H9 (cell line): ENCODE measurements around the gene RNASEH2B. TPM values are rescaled to one million over a fixed set of nuclear protein-coding genes. Genes with fewer than 3 reads are reported as not detected.

Experiments used
- DNase-seq: peaks from one replicate; pipeline ENCODE4 v3.0.0-alpha.2; 2017
- H2AFZ ChIP-seq: one replicate; pipeline ENCODE4 v1.6.1; 2013; ENCODE audit warnings: mild to moderate bottlenecking, low read length, control low read depth, moderate library complexity
- H2AK5ac ChIP-seq: 2 replicates; pipeline ENCODE4 v1.6.1; 2013; ENCODE audit warnings: low read length, control low read depth, mixed read lengths; ENCODE audit not compliant: insufficient read length
- H2BK120ac ChIP-seq: one replicate; pipeline ENCODE4 v1.6.1; 2013; ENCODE audit warnings: low read depth, mild to moderate bottlenecking, low read length, control low read depth, inconsistent platforms; ENCODE audit not compliant: poor library complexity, severe bottlenecking
- H2BK12ac ChIP-seq: 2 replicates; pipeline ENCODE4 v1.6.1; 2013; ENCODE audit warnings: low read length, control low read depth, mixed read lengths, low read depth; ENCODE audit not compliant: insufficient read length
- H2BK15ac ChIP-seq: 2 replicates; pipeline ENCODE4 v1.6.1; 2013; ENCODE audit warnings: low read depth, low read length, control low read depth
- H2BK20ac ChIP-seq: one replicate; pipeline ENCODE4 v1.6.1; 2013; ENCODE audit warnings: low read depth, mild to moderate bottlenecking, low read length, control low read depth, inconsistent platforms; ENCODE audit not compliant: poor library complexity, severe bottlenecking
- H2BK5ac ChIP-seq: 2 replicates; pipeline ENCODE4 v1.6.1; 2013; ENCODE audit warnings: low read length, control low read depth, mixed read lengths; ENCODE audit not compliant: insufficient read length
- H3K14ac ChIP-seq: 2 replicates; pipeline ENCODE4 v1.6.1; 2013; ENCODE audit warnings: low read length, control low read depth; ENCODE audit not compliant: insufficient read depth
- H3K18ac ChIP-seq: 2 replicates; pipeline ENCODE4 v1.6.1; 2013; ENCODE audit warnings: low read depth, mild to moderate bottlenecking, mixed read lengths, low read length, control low read depth; ENCODE audit not compliant: insufficient read length
- H3K23ac ChIP-seq: 2 replicates; pipeline ENCODE4 v1.6.1; 2013; ENCODE audit warnings: low read length, control low read depth, mixed read lengths, low read depth; ENCODE audit not compliant: insufficient read length
- H3K23me2 ChIP-seq: 2 replicates; pipeline ENCODE4 v1.6.1; 2013; ENCODE audit warnings: low read depth, mild to moderate bottlenecking, mixed read lengths, low read length, control low read depth; ENCODE audit not compliant: insufficient read length, poor library complexity, severe bottlenecking
- H3K27ac ChIP-seq: 2 replicates; pipeline ENCODE4 v1.5.1; 2013; ENCODE audit warnings: low read length, control low read depth, mixed read lengths, low read depth; ENCODE audit not compliant: insufficient read length
- H3K27me3 ChIP-seq: 2 replicates; pipeline ENCODE4 v1.6.1; 2013; ENCODE audit warnings: low read length, control low read depth, inconsistent platforms; ENCODE audit not compliant: insufficient read depth
- H3K4ac ChIP-seq: 2 replicates; pipeline ENCODE4 v1.6.1; 2013; ENCODE audit warnings: low read depth, mild to moderate bottlenecking, control low read depth, inconsistent platforms, low read length, moderate library complexity
- H3K4me1 ChIP-seq: 2 replicates; pipeline ENCODE4 v1.6.1; 2013; ENCODE audit warnings: low read length, control low read depth, inconsistent platforms; ENCODE audit not compliant: insufficient read depth
- H3K4me2 ChIP-seq: 2 replicates; pipeline ENCODE4 v1.6.1; 2013; ENCODE audit warnings: low read length, control low read depth, mixed read lengths; ENCODE audit not compliant: insufficient read length, insufficient read depth
- H3K56ac ChIP-seq: 2 replicates; pipeline ENCODE4 v1.6.1; 2013; ENCODE audit warnings: low read depth, mild to moderate bottlenecking, mixed read lengths, low read length, control low read depth; ENCODE audit not compliant: insufficient read length
- H3K79me1 ChIP-seq: 2 replicates; pipeline ENCODE4 v1.6.1; 2013; ENCODE audit warnings: low read depth, mild to moderate bottlenecking, moderate library complexity, low read length, control low read depth, inconsistent platforms; ENCODE audit not compliant: insufficient read depth, poor library complexity, severe bottlenecking
- H3K79me2 ChIP-seq: 2 replicates; pipeline ENCODE4 v1.6.1; 2013; ENCODE audit warnings: low read length, control low read depth, inconsistent platforms; ENCODE audit not compliant: insufficient read depth
- H3K9ac ChIP-seq: 2 replicates; pipeline ENCODE4 v1.6.1; 2013; ENCODE audit warnings: low read length, control low read depth, mixed read lengths; ENCODE audit not compliant: insufficient read length; ENCODE audit errors: extremely low read depth
- H3K9me3 ChIP-seq: one replicate; pipeline ENCODE4 v1.6.1; 2013; ENCODE audit warnings: low read depth, low read length, inconsistent platforms; ENCODE audit not compliant: control insufficient read depth
- H3T11ph ChIP-seq: one replicate; pipeline ENCODE4 v1.6.1; 2013; ENCODE audit warnings: mild to moderate bottlenecking, low read length, control low read depth, inconsistent platforms
- H4K20me1 ChIP-seq: one replicate; pipeline ENCODE4 v1.6.1; 2013; ENCODE audit not compliant: control insufficient read depth, insufficient read length, insufficient read depth
- H4K5ac ChIP-seq: 2 replicates; pipeline ENCODE4 v1.6.1; 2013; ENCODE audit warnings: low read depth, mild to moderate bottlenecking, mixed read lengths, low read length, control low read depth; ENCODE audit not compliant: insufficient read length
- H4K8ac ChIP-seq: replicated peaks from 2 replicates; pipeline ENCODE4 v1.6.1; 2013; ENCODE audit warnings: low read length, control low read depth, mixed read lengths, low read depth; ENCODE audit not compliant: insufficient read length
- H4K91ac ChIP-seq: 2 replicates; pipeline ENCODE4 v1.6.1; 2013; ENCODE audit warnings: low read depth, mild to moderate bottlenecking, moderate library complexity, mixed read lengths, low read length, control low read depth; ENCODE audit not compliant: insufficient read length
- H3K27ac Mint-ChIP-seq, 3 experiments: 2 replicates in 2 of 3; 3 replicates in 1 of 3; pipeline ENCODE4 v1.8.0; 2020 to 2021; ENCODE audit warnings: mixed read lengths in 3 of 3, mild to moderate bottlenecking in 1 of 3, moderate library complexity in 1 of 3
- H3K27me3 Mint-ChIP-seq: 2 replicates; pipeline ENCODE4 v1.8.0; 2021; ENCODE audit warnings: low read depth, mild to moderate bottlenecking, moderate library complexity, mixed read lengths
- H3K36me3 Mint-ChIP-seq, 3 experiments: 2 replicates in 2 of 3; 3 replicates in 1 of 3; pipeline ENCODE4 v1.8.0; 2020 to 2021; ENCODE audit warnings: low read depth in 3 of 3, mixed read lengths in 3 of 3; ENCODE audit not compliant: insufficient read depth in 1 of 3
- H3K4me1 Mint-ChIP-seq, 2 experiments: 2 replicates each; pipeline ENCODE4 v1.8.0; 2020; ENCODE audit warnings: mixed read lengths in 2 of 2
- H3K4me3 Mint-ChIP-seq, 2 experiments: 2 replicates in 1 of 2; 3 replicates in 1 of 2; pipeline ENCODE4 v1.8.0; 2020 to 2021; ENCODE audit warnings: mild to moderate bottlenecking in 2 of 2, mixed read lengths in 2 of 2, moderate library complexity in 1 of 2
- H3K9me3 Mint-ChIP-seq, 2 experiments: 2 replicates in 1 of 2; 3 replicates in 1 of 2; pipeline ENCODE4 v1.8.0; 2020; ENCODE audit warnings: mild to moderate bottlenecking in 2 of 2, mixed read lengths in 2 of 2, moderate library complexity in 1 of 2
- CTCF ChIP-seq: fragments of 200-600 bp; sonication (generic); conservative IDR thresholded peaks from 3 replicates; pipeline ENCODE4 v1.8.0; 2021; ENCODE audit warnings: antibody characterized with exemption, mild to moderate bottlenecking
- WGBS: extraction: QIAGEN DNeasy Blood & Tissue Kit; methylation state at CpG from one replicate; pipeline ENCODE4 v1.1.7; 2013; ENCODE audit warnings: missing lambda C conversion rate, low lambda C conversion rate, mixed read lengths; ENCODE audit not compliant: insufficient read length; ENCODE audit errors: extremely low coverage; 5-methylcytosine and 5-hydroxymethylcytosine counted together
- total RNA-seq: library from RNA; stranded (reverse); gene quantifications from 2 replicates; pipeline ENCODE4 v1.2.1, GENCODE V29; 2021

Gene RNASEH2B
- total RNA-seq, 1 experiment from 2014 or later: 53.9 TPM

- no peak overlapping the region for H2BK5ac ChIP-seq
- no peak overlapping the region for H4K5ac ChIP-seq
- no peak overlapping the region for H2BK120ac ChIP-seq
- no peak overlapping the region for H3K4ac ChIP-seq
- no peak overlapping the region for H2BK20ac ChIP-seq
- H2AFZ ChIP-seq: no peak overlapping the region
- H4K91ac ChIP-seq: no peak overlapping the region
- no CpG with 5 or more reads among the region's 22 CpGs for WGBS
- no peak overlapping the region for H3K4me2 ChIP-seq
- no peaks in the 10 kb centered on the region for H3K27me3 ChIP-seq
- H2BK12ac ChIP-seq: no peak overlapping the region
- no peak overlapping the region for H3K56ac ChIP-seq
- H3K79me2 ChIP-seq: no peaks in the 10 kb centered on the region
- H3K4me1 ChIP-seq: peaks cover 3% of the 10 kb centered on the region; the same call in 1 of the 2 replicates
- peak; percentile 49 for DNase-seq
- no peak overlapping the region for H3K9ac ChIP-seq
- no peak overlapping the region for H3K23ac ChIP-seq
- no peak overlapping the region for H4K8ac ChIP-seq
- no peak overlapping the region for H3K27ac ChIP-seq
- Mint-ChIP-seq H3K36me3 (peaks cover 0 to 4% (median 2%) of the 10 kb centered on the region in 3 experiments; a peak in 2 of 7 replicates), H3K9me3 (peaks cover 2 to 5% of the 10 kb centered on the region in 2 experiments; a peak in 3 of 5 replicates), H3K27ac (peak overlapping the region in 2 of 3 experiments; percentile 10 to 77; a peak in 2 of 7 replicates), H3K4me1 (peaks cover 42 to 46% of the 10 kb centered on the region in 2 experiments), H3K27me3 (peaks cover 8% of the 10 kb centered on the region; the same call in 1 of the 2 replicates), H3K4me3 (peak overlapping the region in 1 of 2 experiments; percentile 64; a peak in 4 of 5 replicates)
- no peaks in the 10 kb centered on the region for H4K20me1 ChIP-seq
- no peak overlapping the region for H3T11ph ChIP-seq
- no peaks in the 10 kb centered on the region for H3K79me1 ChIP-seq
- no peaks in the 10 kb centered on the region for H3K9me3 ChIP-seq
- no peak for TF ChIP-seq CTCF
- peak overlapping the region; percentile 22; the same call in 1 of the 2 replicates for H3K14ac ChIP-seq
- H2BK15ac ChIP-seq: 0 out of 2 replicates have a peak overlapping the region, but pooled peaks have one; percentile 56
- no peak overlapping the region for H3K18ac ChIP-seq
- no peak overlapping the region for H2AK5ac ChIP-seq
- H3K23me2 ChIP-seq: no peaks in the 10 kb centered on the region
Observed at GRCh38 chr13:50990818-50991506, 81.4 kb downstream of the RNASEH2B start.
